GM21825 (cell line): ENCODE data around the gene GET4.

Experiments used
- ATAC-seq: cut with Tn5 transposase; IDR thresholded peaks from one replicate; pipeline ENCODE4 v1.9.1; 2021; ENCODE audit warnings: mild to moderate bottlenecking, moderate library complexity; ENCODE audit not compliant: unreplicated experiment

The GET4 gene

GRCh38 chr7:885261-885892 is 9.0 kb downstream of the GET4 start:
- ATAC-seq: no peak

- no peak for ATAC-seq
Observed at GRCh38 chr7:885893-886625, 9.7 kb downstream of the GET4 start.

- ATAC-seq: no peak
Observed at GRCh38 chr7:886626-887487, 10.5 kb downstream of the GET4 start.

- no peak for ATAC-seq
Observed at GRCh38 chr7:887488-887820, 11.1 kb downstream of the GET4 start.

- no peak for ATAC-seq
Observed at GRCh38 chr7:888081-889024, 12.0 kb downstream of the GET4 start.

GRCh38 chr7:889025-889390 is 12.7 kb downstream of the GET4 start:
- ATAC-seq: no peak

- no peak for ATAC-seq
Observed at GRCh38 chr7:889391-889790, 13.0 kb downstream of the GET4 start.

GRCh38 chr7:890868-891267 is 14.5 kb downstream of the GET4 start:
- ATAC-seq: no peak

GRCh38 chr7:891291-891690 is 14.9 kb downstream of the GET4 start:
- ATAC-seq: no peak

- ATAC-seq: no peak
Observed at GRCh38 chr7:891805-892204, 15.5 kb downstream of the GET4 start.

- ATAC-seq: no peak
Observed at GRCh38 chr7:892648-893593, 16.6 kb downstream of the GET4 start.

- ATAC-seq: no peak
Observed at GRCh38 chr7:893686-894085, 17.3 kb downstream of the GET4 start.

- ATAC-seq: no peak
Observed at GRCh38 chr7:894164-894867, 18.0 kb downstream of the GET4 start.

- no peak for ATAC-seq
Observed at GRCh38 chr7:894927-895450, 18.6 kb downstream of the GET4 start.

- ATAC-seq: no peak
Observed at GRCh38 chr7:895451-896052, 19.2 kb downstream of the GET4 start.

- ATAC-seq: no peak
Observed at GRCh38 chr7:896346-897075, 20.2 kb downstream of the GET4 start.

GRCh38 chr7:897086-897485 is 20.7 kb downstream of the GET4 start:
- ATAC-seq: no peak
